NCI-H2107 treated with DMSO at 0.1 percent for 48 hours (cell line): Measurements from ENCODE around the gene STAMBPL1.
"Not testable (repeated sequence)": the region's sequence is repeated elsewhere in the genome, so short reads cannot be mapped to it uniquely, and the experiment has no call there.

Experiments used
- DNase-seq: peaks from one replicate; lab custom pipeline; 2025; ENCODE audit not compliant: unreplicated experiment; lab: John Stamatoyannopoulos, UW

The STAMBPL1 gene

GRCh38 chr10:88879534-88880281, at the start of gene STAMBPL1:
TSS of gene STAMBPL1 (plus strand) at chr10:88880245. CDS start at chr10:88901709, 21,464 bp downstream.
- DNase-seq, result no peak

- no peak for DNase-seq
These were observed 49.3 kb upstream of the STAMBPL1 start for GRCh38 chr10:88830643-88831268.

- DNase-seq, result no peak
These were observed 48.3 kb upstream of the STAMBPL1 start for GRCh38 chr10:88831709-88832108.

- DNase-seq, result no peak
These were observed 47.7 kb upstream of the STAMBPL1 start for GRCh38 chr10:88832376-88832775.

- DNase-seq, result no peak
These were observed 46.9 kb upstream of the STAMBPL1 start for GRCh38 chr10:88833156-88833555.

- DNase-seq, result no peak
These were observed 46.3 kb upstream of the STAMBPL1 start for GRCh38 chr10:88833723-88834122.

GRCh38 chr10:88835096-88835909, 44.7 kb upstream of the STAMBPL1 start:
- DNase-seq, result peak; percentile 49

GRCh38 chr10:88835910-88836221, 44.2 kb upstream of the STAMBPL1 start:
- DNase-seq, result no peak

GRCh38 chr10:88837632-88838031, 42.4 kb upstream of the STAMBPL1 start:
- not testable (repeated sequence) for DNase-seq

- no peak for DNase-seq
These were observed 41.2 kb upstream of the STAMBPL1 start for GRCh38 chr10:88838766-88839350.

- DNase-seq, result no peak
These were observed 39.9 kb upstream of the STAMBPL1 start for GRCh38 chr10:88840104-88840503.

GRCh38 chr10:88840881-88841280, 39.2 kb upstream of the STAMBPL1 start:
- DNase-seq, result no peak

- DNase-seq, result no peak
These were observed 38.5 kb upstream of the STAMBPL1 start for GRCh38 chr10:88841316-88842111.

GRCh38 chr10:88843171-88843570, 36.9 kb upstream of the STAMBPL1 start:
- no peak for DNase-seq

GRCh38 chr10:88848499-88848898, 31.5 kb upstream of the STAMBPL1 start:
- no peak for DNase-seq

- DNase-seq, result no peak
These were observed 30.8 kb upstream of the STAMBPL1 start for GRCh38 chr10:88849234-88849633.

- DNase-seq, result no peak
These were observed 29.3 kb upstream of the STAMBPL1 start for GRCh38 chr10:88850712-88851111.

- peak; percentile 8 for DNase-seq
These were observed 28.3 kb upstream of the STAMBPL1 start, which contains the start of gene ANKRD22 for GRCh38 chr10:88851706-88852105. TSS of gene ANKRD22 (minus strand) at chr10:88851844. CDS start at chr10:88851607, 237 bp downstream.

GRCh38 chr10:88852327-88852726, 27.7 kb upstream of the STAMBPL1 start:
- DNase-seq, result no peak

GRCh38 chr10:88853155-88853881, 26.7 kb upstream of the STAMBPL1 start:
- DNase-seq, result no peak
